Gastrocnemius medialis (tissue), 4 donors: ENCODE data around the gene PLEKHA1. TPM values are rescaled to one million over a fixed set of nuclear protein-coding genes. Genes with fewer than 3 reads are reported as not detected.

Source experiments
- ATAC-seq, 2 donors: fragments of 150-250 bp; one replicate each; pipeline ENCODE4 v1.9.1; 2016
- DNase-seq, 2 donors: peaks; one replicate each; pipeline ENCODE4 v3.0.0-alpha.2; 2019
- H3K27ac ChIP-seq, 4 donors: fragments of 200-600 bp; sonication (generic); 1 replicate in 1 of 4; 2 replicates in 3 of 4; pipeline ENCODE4 v1.5.1; 2016 to 2018; ENCODE audit warnings: mild to moderate bottlenecking in 2 of 4, moderate library complexity in 1 of 4
- H3K27me3 ChIP-seq, 3 donors: fragments of 200-600 bp; sonication (generic) in 2 of 3; 1 replicate in 1 of 3; 2 replicates in 2 of 3; pipeline versions ENCODE4 v1.5.1 to v1.6.0; 2016 to 2019; ENCODE audit warnings: mild to moderate bottlenecking in 1 of 3, moderate library complexity in 1 of 3
- H3K36me3 ChIP-seq, 2 donors: fragments of 200-600 bp; sonication (generic) in 1 of 2; one replicate each; pipeline ENCODE4 v1.5.1; 2017 to 2018
- H3K4me1 ChIP-seq, 2 donors: fragments of 200-600 bp; sonication (generic) in 1 of 2; one replicate each; pipeline ENCODE4 v1.5.1; 2016 to 2017; ENCODE audit warnings: mild to moderate bottlenecking in 2 of 2
- H3K4me3 ChIP-seq, 4 donors: fragments of 200-600 bp; sonication (generic) in 3 of 4; 1 replicate in 1 of 4; 2 replicates in 3 of 4; pipeline ENCODE4 v1.5.1; 2016 to 2019; ENCODE audit warnings: mild to moderate bottlenecking in 2 of 4
- H3K9me3 ChIP-seq, 3 donors: fragments of 200-600 bp; sonication (generic) in 2 of 3; 1 replicate in 1 of 3; 2 replicates in 2 of 3; pipeline ENCODE4 v1.5.1; 2016 to 2019
- POLR2A ChIP-seq, 2 donors: fragments of 450-650 bp; IDR thresholded peaks; one replicate each; pipeline ENCODE4 v1.6.1; 2017; ENCODE audit warnings: antibody characterized with exemption in 2 of 2, mild to moderate bottlenecking in 2 of 2, moderate library complexity in 2 of 2
- in situ Hi-C, 4 donors: fragments of 200-750 bp; cut with MboI; loops; one replicate each; pipeline versions ENCODE4 v1.15.0 to v1.8.0; 2017; ENCODE audit warnings: low sequenced_read_pairs in 4 of 4
- intact Hi-C: fragments of 100-400 bp; cut with DNase I; formaldehyde crosslinking; loops from one replicate; pipeline ENCODE4 v1.15.1; 2023; ENCODE audit warnings: low total_unique reads
- total RNA-seq, 4 donors: library from RNA; depleted of rRNA; stranded (reverse); fragments of >200 nt; gene quantifications; one replicate each; pipeline versions ENCODE4 v1.1.0 to v1.2.3, GENCODE V29; 2016
- TF ChIP-seq, protein P1 (sequence below), 5 experiments: fragments of 450-650 bp in 3 of 5; fragments of 200-600 bp in 2 of 5; sonication (generic) in 2 of 5; IDR thresholded peaks in 4 of 5; conservative IDR thresholded peaks in 1 of 5; 1 replicate in 4 of 5; 2 replicates in 1 of 5; pipeline ENCODE4 v1.5.1; 2016 to 2019; ENCODE audit warnings: antibody characterized with exemption in 5 of 5, mild to moderate bottlenecking in 3 of 5, moderate library complexity in 3 of 5

PLEKHA1 gene
- total RNA-seq, 4 donors from 2014 or later, result 33.7 to 54.0 (median 37.8) TPM

DNA sequence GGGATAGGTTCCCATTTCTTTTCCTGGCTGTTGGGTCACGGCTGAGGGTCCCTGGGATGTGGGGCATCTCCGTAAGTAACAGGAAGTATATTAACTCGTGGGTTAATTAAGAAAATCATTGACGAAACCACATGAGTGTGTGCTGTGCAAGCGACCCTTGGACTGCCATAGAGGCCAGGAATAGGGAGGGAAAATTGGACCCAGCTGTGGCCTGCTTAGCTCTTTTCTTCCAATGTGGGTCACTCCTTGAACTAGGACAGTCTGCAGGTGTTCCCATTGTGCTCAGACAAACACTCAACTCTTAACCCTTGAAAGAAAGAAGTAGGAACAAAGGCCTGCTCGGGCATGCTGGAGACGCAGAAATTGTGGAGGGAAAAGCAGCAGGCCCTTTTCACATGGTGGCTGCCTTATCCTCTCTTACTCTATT, 25.6 kb upstream of the PLEKHA1 start:
- TF ChIP-seq, protein P1, sequence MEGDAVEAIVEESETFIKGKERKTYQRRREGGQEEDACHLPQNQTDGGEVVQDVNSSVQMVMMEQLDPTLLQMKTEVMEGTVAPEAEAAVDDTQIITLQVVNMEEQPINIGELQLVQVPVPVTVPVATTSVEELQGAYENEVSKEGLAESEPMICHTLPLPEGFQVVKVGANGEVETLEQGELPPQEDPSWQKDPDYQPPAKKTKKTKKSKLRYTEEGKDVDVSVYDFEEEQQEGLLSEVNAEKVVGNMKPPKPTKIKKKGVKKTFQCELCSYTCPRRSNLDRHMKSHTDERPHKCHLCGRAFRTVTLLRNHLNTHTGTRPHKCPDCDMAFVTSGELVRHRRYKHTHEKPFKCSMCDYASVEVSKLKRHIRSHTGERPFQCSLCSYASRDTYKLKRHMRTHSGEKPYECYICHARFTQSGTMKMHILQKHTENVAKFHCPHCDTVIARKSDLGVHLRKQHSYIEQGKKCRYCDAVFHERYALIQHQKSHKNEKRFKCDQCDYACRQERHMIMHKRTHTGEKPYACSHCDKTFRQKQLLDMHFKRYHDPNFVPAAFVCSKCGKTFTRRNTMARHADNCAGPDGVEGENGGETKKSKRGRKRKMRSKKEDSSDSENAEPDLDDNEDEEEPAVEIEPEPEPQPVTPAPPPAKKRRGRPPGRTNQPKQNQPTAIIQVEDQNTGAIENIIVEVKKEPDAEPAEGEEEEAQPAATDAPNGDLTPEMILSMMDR (IDR thresholded peaks at IDR 0.05 in 4 of 5, conservative IDR thresholded peaks at IDR 0.05 in 1 of 5), result no peak
- no peak for TF ChIP-seq POLR2A (IDR thresholded peaks at IDR 0.05)
- intact Hi-C loops, result no loop called here
- H3K27me3 ChIP-seq, result no peaks in the 10 kb centered on the region
- H3K9me3 ChIP-seq, result no peaks in the 10 kb centered on the region
- in situ Hi-C loops, result loop anchor here in 3 of 4 donors (10.0 kb wide), 2 partner anchors 86 to 216 kb away; partner anchors contain the start of gene DMBT1 (in 2 of the 3)
- H3K4me3 ChIP-seq, result no peak overlapping the region
- H3K36me3 ChIP-seq, result no peaks in the 10 kb centered on the region
- no peak overlapping the region for H3K27ac ChIP-seq
- H3K4me1 ChIP-seq, result no peaks in the 10 kb centered on the region
- ATAC-seq (no peak), DNase-seq (no peak)

DNA sequence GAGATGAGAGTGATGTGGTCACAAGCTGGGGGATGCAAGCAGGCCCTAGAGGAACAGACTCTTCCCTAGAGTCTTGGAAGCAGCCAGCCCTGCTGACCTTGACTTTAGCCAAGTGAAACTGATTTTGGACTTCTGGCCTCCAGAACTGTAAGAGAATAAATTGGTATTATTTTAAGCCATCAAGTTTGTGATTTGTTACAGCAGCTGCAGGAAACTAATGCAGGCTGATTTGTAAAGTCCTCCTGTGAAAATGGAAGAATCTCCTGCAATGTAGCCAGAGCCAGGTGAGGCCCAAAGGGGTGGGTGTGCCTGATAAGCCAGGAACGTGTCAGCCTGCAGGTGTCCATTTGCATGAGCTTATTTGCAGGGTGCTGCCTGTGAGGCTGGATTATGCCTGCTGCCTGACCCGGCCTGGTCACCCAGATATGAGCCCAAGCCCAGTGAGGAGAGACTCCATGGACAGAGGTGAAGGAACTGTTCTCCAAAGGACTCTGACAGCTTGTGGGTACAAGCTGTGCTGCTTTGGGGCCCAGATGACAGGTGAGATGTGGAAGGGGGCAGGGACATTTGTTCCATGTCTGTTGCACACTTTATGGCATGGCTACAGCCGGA, 24.6 kb upstream of the PLEKHA1 start:
- Histone ChIP-seq H3K27me3 (no peaks in the 10 kb centered on the region), H3K36me3 (no peaks in the 10 kb centered on the region), H3K9me3 (no peaks in the 10 kb centered on the region), H3K27ac (no peak overlapping the region), H3K4me1 (no peaks in the 10 kb centered on the region), H3K4me3 (no peak overlapping the region)
- DNase-seq (no peak), ATAC-seq (no peak)
- intact Hi-C loops (no loop called here), in situ Hi-C loops (loop anchor here in 3 of 4 donors (10.0 kb wide), 2 partner anchors 85 to 215 kb away; partner anchors contain the start of gene DMBT1 (in 2 of the 3))
- no peak for TF ChIP-seq POLR2A (IDR thresholded peaks at IDR 0.05)
- TF ChIP-seq, protein P1 (IDR thresholded peaks at IDR 0.05 in 4 of 5, conservative IDR thresholded peaks at IDR 0.05 in 1 of 5), result no peak

DNA sequence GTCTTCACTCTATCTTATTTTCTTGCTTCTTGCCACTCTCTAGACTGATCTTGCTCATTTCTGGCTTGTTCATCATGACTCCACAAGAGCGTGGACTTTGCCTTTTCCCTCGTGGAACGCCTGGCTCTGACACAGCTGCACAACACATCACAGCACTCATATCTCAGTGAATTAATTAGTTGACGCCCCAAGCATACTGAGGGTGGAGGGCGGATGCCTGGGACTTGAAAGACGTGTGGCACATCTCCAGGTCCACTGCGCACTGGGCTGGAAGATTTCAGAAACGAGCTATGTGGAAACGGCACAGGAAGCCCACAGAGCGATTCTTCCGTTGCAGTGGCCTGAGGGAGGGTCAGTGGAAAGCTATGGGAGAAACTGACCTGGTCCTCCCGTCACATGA, 23.6 kb upstream of the PLEKHA1 start:
- H3K36me3 ChIP-seq, result no peaks in the 10 kb centered on the region
- H3K4me1 ChIP-seq, result no peaks in the 10 kb centered on the region
- H3K27ac ChIP-seq, result no peak overlapping the region
- DNase-seq, result no peak
- H3K27me3 ChIP-seq, result no peaks in the 10 kb centered on the region
- intact Hi-C loops (no loop called here), in situ Hi-C loops (no loop called here)
- no peak for TF ChIP-seq POLR2A (IDR thresholded peaks at IDR 0.05)
- TF ChIP-seq, protein P1 (IDR thresholded peaks at IDR 0.05 in 4 of 5, conservative IDR thresholded peaks at IDR 0.05 in 1 of 5), result no peak
- no peaks in the 10 kb centered on the region for H3K9me3 ChIP-seq
- no peak overlapping the region for H3K4me3 ChIP-seq
- ATAC-seq, result no peak

DNA sequence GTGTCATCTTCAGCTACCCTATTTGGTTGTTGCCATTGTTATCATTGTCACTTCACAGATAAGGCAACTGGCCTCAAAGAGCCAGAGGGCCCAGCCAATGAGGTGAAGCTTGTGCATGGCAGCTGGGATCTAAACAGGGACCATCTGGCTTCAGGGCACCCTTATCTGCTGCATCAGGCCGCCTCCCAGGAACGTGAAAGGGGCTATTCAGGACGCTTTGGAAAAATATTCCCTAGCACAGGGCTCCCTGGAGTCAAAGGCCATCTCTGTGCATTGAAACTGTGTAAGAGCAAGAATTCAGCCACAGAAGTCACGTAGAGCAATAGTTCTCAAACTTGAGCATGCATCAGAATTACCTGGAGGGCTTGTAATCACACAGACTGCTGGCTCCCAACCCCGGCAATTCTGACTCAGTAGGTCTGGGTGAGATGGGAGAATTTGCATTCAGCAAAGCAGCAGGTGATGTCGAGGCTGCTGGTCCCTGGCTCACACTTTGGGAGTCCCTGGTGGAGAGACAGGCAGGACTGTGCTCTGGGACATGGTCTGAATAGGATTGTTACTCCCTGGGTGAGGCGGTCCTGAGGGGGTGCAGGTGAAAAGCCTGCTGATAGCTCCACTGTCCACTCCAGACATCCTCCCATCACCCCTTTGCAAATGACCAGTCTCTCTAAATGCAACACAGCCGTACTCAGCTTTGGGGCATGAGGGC, 21.5 kb upstream of the PLEKHA1 start:
- DNase-seq (no peak), ATAC-seq (no peak)
- H3K9me3 ChIP-seq, result no peaks in the 10 kb centered on the region
- H3K4me3 ChIP-seq, result no peak overlapping the region
- H3K27me3 ChIP-seq, result no peaks in the 10 kb centered on the region
- H3K27ac ChIP-seq, result no peak overlapping the region
- intact Hi-C loops, result no loop called here
- in situ Hi-C loops, result no loop called here
- H3K4me1 ChIP-seq, result no peaks in the 10 kb centered on the region
- H3K36me3 ChIP-seq, result no peaks in the 10 kb centered on the region
- TF ChIP-seq, protein P1 (IDR thresholded peaks at IDR 0.05 in 4 of 5, conservative IDR thresholded peaks at IDR 0.05 in 1 of 5), result no peak
- no peak for TF ChIP-seq POLR2A (IDR thresholded peaks at IDR 0.05)
